ENCODE measurements around the gene MYO1B. TPM values are rescaled to one million over a fixed set of nuclear protein-coding genes. Genes with fewer than 3 reads are reported as not detected.

The MYO1B gene
- total and polyA plus RNA-seq, 7 donors: 6.2 to 37.1 (median 13.8) TPM

GRCh38 chr2:191385416-191386160, 140.4 kb downstream of the MYO1B start:
- H3K9me3 ChIP-seq: no peaks in the 10 kb centered on the region
- 79 to 91% methylated on average over 6 of the region's 6 CpGs for WGBS, 2 donors
- intact Hi-C loops (cut with DNase I): no loop called here
- DNase-seq: no peak
- H3K27ac ChIP-seq: no peak overlapping the region
- TF ChIP-seq POLR2A (IDR thresholded peaks at IDR 0.05) (no peak), POLR2AphosphoS5 (IDR thresholded peaks at IDR 0.05) (peak in 1 of 4 donors; percentile 5)
- H3K4me3 ChIP-seq: no peak overlapping the region
- no peaks in the 10 kb centered on the region for H3K36me3 ChIP-seq
- H3K4me1 ChIP-seq: no peaks in the 10 kb centered on the region
- H3K27me3 ChIP-seq: no peaks in the 10 kb centered on the region

GRCh38 chr2:191386938-191387536, 141.8 kb downstream of the MYO1B start:
- no peak for DNase-seq
- H3K36me3 ChIP-seq: no peaks in the 10 kb centered on the region
- H3K4me3 ChIP-seq: no peak overlapping the region
- H3K27me3 ChIP-seq: no peaks in the 10 kb centered on the region
- intact Hi-C loops (cut with DNase I): no loop called here
- TF ChIP-seq CTCF (IDR thresholded peaks at IDR 0.05) (no peak), POLR2AphosphoS5 (IDR thresholded peaks at IDR 0.05) (no peak), POLR2A (IDR thresholded peaks at IDR 0.05) (no peak), EP300 (IDR thresholded peaks at IDR 0.05) (no peak)
- H3K9me3 ChIP-seq: no peaks in the 10 kb centered on the region
- H3K27ac ChIP-seq: no peak overlapping the region
- 89 to 93% methylated on average over 7 of the region's 7 CpGs for WGBS, 2 donors
- no peaks in the 10 kb centered on the region for H3K4me1 ChIP-seq

GRCh38 chr2:191389288-191389687, 144.1 kb downstream of the MYO1B start:
- no peak overlapping the region for H3K27ac ChIP-seq
- no peaks in the 10 kb centered on the region for H3K4me1 ChIP-seq
- intact Hi-C loops (cut with DNase I): no loop called here
- H3K4me3 ChIP-seq: no peak overlapping the region
- H3K9me3 ChIP-seq: no peaks in the 10 kb centered on the region
- no peaks in the 10 kb centered on the region for H3K27me3 ChIP-seq
- 57 to 85% methylated on average over 5 of the region's 5 CpGs for whole genome bisulfite sequencing, 2 donors
- no peaks in the 10 kb centered on the region for H3K36me3 ChIP-seq
- DNase-seq: no peak
- TF ChIP-seq POLR2A (IDR thresholded peaks at IDR 0.05) (no peak), EP300 (IDR thresholded peaks at IDR 0.05) (no peak), CTCF (IDR thresholded peaks at IDR 0.05) (no peak), POLR2AphosphoS5 (IDR thresholded peaks at IDR 0.05) (no peak)

GRCh38 chr2:191391171-191391570, 146.0 kb downstream of the MYO1B start:
- H3K4me1 ChIP-seq: no peaks in the 10 kb centered on the region
- TF ChIP-seq POLR2A (IDR thresholded peaks at IDR 0.05) (no peak), CTCF (IDR thresholded peaks at IDR 0.05) (no peak), POLR2AphosphoS5 (IDR thresholded peaks at IDR 0.05) (no peak), EP300 (IDR thresholded peaks at IDR 0.05) (no peak)
- intact Hi-C loops (cut with DNase I): no loop called here
- H3K9me3 ChIP-seq: no peaks in the 10 kb centered on the region
- no peaks in the 10 kb centered on the region for H3K36me3 ChIP-seq
- DNase-seq: no peak
- no peak overlapping the region for H3K27ac ChIP-seq
- no peaks in the 10 kb centered on the region for H3K27me3 ChIP-seq
- no peak overlapping the region for H3K4me3 ChIP-seq
- 96 to 97% methylated on average over 3 of the region's 3 CpGs for WGBS, 2 donors

GRCh38 chr2:191394043-191394442, 148.8 kb downstream of the MYO1B start:
- H3K9me3 ChIP-seq: no peaks in the 10 kb centered on the region
- no peaks in the 10 kb centered on the region for H3K4me1 ChIP-seq
- no peaks in the 10 kb centered on the region for H3K27me3 ChIP-seq
- WGBS, 2 donors: 51 to 73% methylated on average over 2 of the region's 2 CpGs
- no peak overlapping the region for H3K27ac ChIP-seq
- no peak for DNase-seq
- no peak overlapping the region for H3K4me3 ChIP-seq
- intact Hi-C loops (cut with DNase I): no loop called here
- no peaks in the 10 kb centered on the region for H3K36me3 ChIP-seq
- TF ChIP-seq POLR2AphosphoS5 (IDR thresholded peaks at IDR 0.05): no peak
- no peak for TF ChIP-seq POLR2A (IDR thresholded peaks at IDR 0.05)
- TF ChIP-seq EP300 (IDR thresholded peaks at IDR 0.05): no peak
- no peak for TF ChIP-seq CTCF (IDR thresholded peaks at IDR 0.05)

Measured in sigmoid colon (tissue), 7 donors.